ENCODE data around the gene HRH4. TPM values are rescaled to one million over a fixed set of nuclear protein-coding genes. Genes with fewer than 3 reads are reported as not detected.

The HRH4 gene
- total RNA-seq, 3 donors from 2014 or later = 0.28 to 0.29 TPM; not detected in 1

DNA sequence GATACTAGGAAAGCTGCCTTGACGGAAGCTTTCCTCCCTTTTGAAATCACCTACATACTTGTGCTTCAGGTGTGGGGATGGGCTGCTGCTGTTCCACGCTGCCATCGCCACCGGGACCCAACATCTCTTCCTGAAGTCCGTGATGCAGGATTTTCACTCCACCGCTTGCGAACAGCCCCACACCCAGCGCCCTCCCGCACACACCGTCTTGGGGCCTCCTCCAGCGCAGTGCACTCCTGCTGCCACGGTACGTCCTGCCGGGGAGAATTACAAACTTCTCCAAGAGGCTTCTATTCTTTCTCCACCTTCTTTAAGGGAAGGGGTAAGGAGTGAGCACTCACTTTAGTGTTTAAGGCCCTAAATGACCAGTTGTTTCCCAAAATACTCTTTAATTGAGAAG, 58.2 kb downstream of the HRH4 start:
- Histone ChIP-seq H3K4me3 (no peak overlapping the region), H3K36me3 (ENCODE audit: low read depth) (no peaks in the 10 kb centered on the region), H3K9me3 (no peaks in the 10 kb centered on the region), H3K4me1 (ENCODE audit: low read depth) (no peaks in the 10 kb centered on the region)
- intact Hi-C loops (cut with DNase I, micrococcal nuclease) = no loop called here
- DNase-seq (no peak), ATAC-seq (no peak)
- TF ChIP-seq, protein P1, sequence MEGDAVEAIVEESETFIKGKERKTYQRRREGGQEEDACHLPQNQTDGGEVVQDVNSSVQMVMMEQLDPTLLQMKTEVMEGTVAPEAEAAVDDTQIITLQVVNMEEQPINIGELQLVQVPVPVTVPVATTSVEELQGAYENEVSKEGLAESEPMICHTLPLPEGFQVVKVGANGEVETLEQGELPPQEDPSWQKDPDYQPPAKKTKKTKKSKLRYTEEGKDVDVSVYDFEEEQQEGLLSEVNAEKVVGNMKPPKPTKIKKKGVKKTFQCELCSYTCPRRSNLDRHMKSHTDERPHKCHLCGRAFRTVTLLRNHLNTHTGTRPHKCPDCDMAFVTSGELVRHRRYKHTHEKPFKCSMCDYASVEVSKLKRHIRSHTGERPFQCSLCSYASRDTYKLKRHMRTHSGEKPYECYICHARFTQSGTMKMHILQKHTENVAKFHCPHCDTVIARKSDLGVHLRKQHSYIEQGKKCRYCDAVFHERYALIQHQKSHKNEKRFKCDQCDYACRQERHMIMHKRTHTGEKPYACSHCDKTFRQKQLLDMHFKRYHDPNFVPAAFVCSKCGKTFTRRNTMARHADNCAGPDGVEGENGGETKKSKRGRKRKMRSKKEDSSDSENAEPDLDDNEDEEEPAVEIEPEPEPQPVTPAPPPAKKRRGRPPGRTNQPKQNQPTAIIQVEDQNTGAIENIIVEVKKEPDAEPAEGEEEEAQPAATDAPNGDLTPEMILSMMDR (IDR thresholded peaks at IDR 0.05) = no peak

Other genes with a start within 250 kb of the HRH4 start
- 10 to 100 TPM; 32.5 to 77.5 (median 69.8) TPM for gene OSBPL1A, start 62.8 kb upstream of the HRH4 start, total RNA-seq
- 10 to 100 TPM; 20.3 to 30.8 (median 29.4) TPM for gene IMPACT, start 34.0 kb upstream of the HRH4 start, total RNA-seq

Data from mucosa of descending colon (tissue), 3 donors.